HEK293 (cell line): ENCODE measurements around the gene RHEB.

Experiments used
- CTCF ChIA-PET: fragments of 350-600 bp; formaldehyde crosslinking; extraction: SDS; loops from one replicate; lab custom pipeline; 2021; ENCODE audit warnings: antibody characterized with exemption; lab: Yijun Ruan, JAX
- POLR2A ChIA-PET: fragments of 300-600 bp; formaldehyde crosslinking; extraction: SDS; loops from one replicate; lab custom pipeline; 2020; ENCODE audit warnings: antibody characterized with exemption, inconsistent platforms; lab: Yijun Ruan, JAX
- H3K27ac ChIP-seq: fragments of 200-500 bp; sonication (Bioruptor generic); 2 replicates; pipeline ENCODE4 v1.5.1; 2014; ENCODE audit warnings: low read depth, low read length, control low read depth, inconsistent platforms; ENCODE audit errors: extremely low read depth
- H3K36me3 ChIP-seq, 2 experiments: fragments of 200-500 bp in 1 of 2; sonication (Bioruptor generic) in 1 of 2; 1 replicate in 1 of 2; 2 replicates in 1 of 2; pipeline ENCODE4 v1.5.1; 2014 to 2017; ENCODE audit warnings: inconsistent platforms in 2 of 2, low read length in 2 of 2; ENCODE audit not compliant: control insufficient read depth in 2 of 2, insufficient read depth in 1 of 2
- H3K4me1 ChIP-seq: fragments of 200-500 bp; sonication (Bioruptor generic); 2 replicates; pipeline ENCODE4 v1.5.1; 2014; ENCODE audit warnings: mild to moderate bottlenecking, low read length, inconsistent platforms; ENCODE audit not compliant: control insufficient read depth, insufficient read depth
- H3K4me3 ChIP-seq: 2 replicates; pipeline ENCODE4 v1.5.1; 2011; ENCODE audit warnings: low read depth, mild to moderate bottlenecking, control low read depth, low read length, moderate library complexity
- H3K9me3 ChIP-seq: fragments of 200-500 bp; sonication (Bioruptor generic); 2 replicates; pipeline ENCODE4 v1.5.1; 2014; ENCODE audit warnings: low read depth, low read length, inconsistent platforms; ENCODE audit not compliant: control insufficient read depth, insufficient read depth
- BCL11A ChIP-seq: fragments of 450-650 bp; formaldehyde crosslinking; IDR thresholded peaks from 2 replicates; pipeline ENCODE4 v1.5.1; 2016; ENCODE audit warnings: low read depth, missing biosample characterization, missing genetic modification characterization
- KLF17 ChIP-seq: fragments of 450-650 bp; formaldehyde crosslinking; IDR thresholded peaks from 2 replicates; pipeline ENCODE4 v1.5.1; 2016; ENCODE audit warnings: missing biosample characterization, missing genetic modification characterization
- OSR2 ChIP-seq: fragments of 450-650 bp; formaldehyde crosslinking; IDR thresholded peaks from 2 replicates; pipeline ENCODE4 v1.5.1; 2016; ENCODE audit warnings: missing biosample characterization, missing genetic modification characterization
- PRDM1 ChIP-seq: fragments of 450-650 bp; formaldehyde crosslinking; IDR thresholded peaks from 2 replicates; pipeline ENCODE4; 2016; ENCODE audit warnings: missing biosample characterization, missing genetic modification characterization
- PRDM4 ChIP-seq: fragments of 450-650 bp; formaldehyde crosslinking; IDR thresholded peaks from 2 replicates; pipeline ENCODE4 v1.5.1; 2017; ENCODE audit warnings: missing biosample characterization, missing genetic modification characterization
- SP2 ChIP-seq: fragments of 450-650 bp; formaldehyde crosslinking; IDR thresholded peaks from 2 replicates; pipeline ENCODE4 v1.5.1; 2016; ENCODE audit warnings: missing biosample characterization, missing genetic modification characterization
- WT1 ChIP-seq: fragments of 450-650 bp; formaldehyde crosslinking; IDR thresholded peaks from 2 replicates; pipeline ENCODE4 v1.5.1; 2016; ENCODE audit warnings: missing biosample characterization, missing genetic modification characterization
- ZBTB20 ChIP-seq: fragments of 450-650 bp; formaldehyde crosslinking; IDR thresholded peaks from 2 replicates; pipeline ENCODE4 v1.5.1; 2016; ENCODE audit warnings: missing biosample characterization, missing genetic modification characterization
- ZNF112 ChIP-seq: fragments of 450-650 bp; formaldehyde crosslinking; IDR thresholded peaks from 2 replicates; pipeline ENCODE4 v1.5.0; 2017; ENCODE audit warnings: missing biosample characterization, missing genetic modification characterization
- ZNF132 ChIP-seq: fragments of 450-650 bp; formaldehyde crosslinking; IDR thresholded peaks from 2 replicates; pipeline ENCODE4 v1.5.1; 2017; ENCODE audit warnings: missing biosample characterization, missing genetic modification characterization, borderline replicate concordance
- ZNF169 ChIP-seq: fragments of 450-650 bp; formaldehyde crosslinking; IDR thresholded peaks from 2 replicates; pipeline ENCODE4 v1.5.1; 2016; ENCODE audit warnings: missing biosample characterization, missing genetic modification characterization
- ZNF18 ChIP-seq: fragments of 450-650 bp; formaldehyde crosslinking; IDR thresholded peaks from 2 replicates; pipeline ENCODE4 v1.5.1; 2016; ENCODE audit warnings: missing biosample characterization, missing genetic modification characterization
- ZNF19 ChIP-seq: fragments of 450-650 bp; formaldehyde crosslinking; IDR thresholded peaks from 2 replicates; pipeline ENCODE4; 2016; ENCODE audit warnings: missing biosample characterization, missing genetic modification characterization, low read depth
- ZNF2 ChIP-seq: fragments of 450-650 bp; formaldehyde crosslinking; IDR thresholded peaks from 2 replicates; pipeline ENCODE4 v1.5.1; 2016; ENCODE audit warnings: missing biosample characterization, missing genetic modification characterization
- ZNF354C ChIP-seq: fragments of 450-650 bp; formaldehyde crosslinking; IDR thresholded peaks from 2 replicates; pipeline ENCODE4 v1.5.1; 2016; ENCODE audit warnings: missing biosample characterization, missing genetic modification characterization, low read depth, borderline replicate concordance
- ZNF488 ChIP-seq: fragments of 450-650 bp; formaldehyde crosslinking; IDR thresholded peaks from 2 replicates; pipeline ENCODE4 v1.5.1; 2016; ENCODE audit warnings: missing biosample characterization, missing genetic modification characterization
- ZNF548 ChIP-seq: fragments of 450-650 bp; formaldehyde crosslinking; IDR thresholded peaks from 2 replicates; pipeline ENCODE4 v1.5.1; 2016; ENCODE audit warnings: missing biosample characterization, missing genetic modification characterization
- ZNF843 ChIP-seq: fragments of 450-650 bp; formaldehyde crosslinking; IDR thresholded peaks from 2 replicates; pipeline ENCODE4 v1.5.1; 2016; ENCODE audit warnings: missing biosample characterization, missing genetic modification characterization
- TF ChIP-seq, protein P1 (sequence below): fragments of 450-650 bp; formaldehyde crosslinking; conservative IDR thresholded peaks from 2 replicates; pipeline ENCODE4 v1.5.1; 2016; ENCODE audit warnings: low read depth, missing biosample characterization, missing genetic modification characterization
- TF ChIP-seq, protein P2 (sequence below): fragments of 450-650 bp; IDR thresholded peaks from 2 replicates; pipeline ENCODE4 v1.5.1; 2018; ENCODE audit warnings: missing biosample characterization, missing genetic modification characterization

RHEB gene

DNA sequence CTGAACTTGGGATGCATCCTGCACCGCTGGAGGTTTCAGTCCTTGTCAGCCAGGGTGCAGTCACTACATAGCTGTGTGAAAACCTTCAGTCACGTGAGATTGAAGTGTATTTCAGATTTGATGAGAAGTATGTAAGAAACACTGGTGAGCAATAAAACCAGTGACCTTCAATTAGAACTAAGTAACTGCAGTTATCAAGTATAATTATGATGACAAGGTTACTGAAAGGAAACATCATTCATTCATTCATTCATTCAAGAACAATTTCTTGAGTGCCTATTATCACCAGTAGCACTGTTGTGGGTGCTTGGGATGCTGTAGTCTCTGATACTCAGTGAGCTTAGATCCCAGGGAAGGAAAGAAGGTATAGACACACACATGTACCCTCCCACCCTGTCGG lies 33.6 kb downstream of the RHEB start:
- Histone ChIP-seq H3K36me3 (peaks cover 7 to 94% of the 10 kb centered on the region in 2 experiments), H3K4me1 (no peaks in the 10 kb centered on the region), H3K27ac (no peak overlapping the region), H3K9me3 (no peaks in the 10 kb centered on the region), H3K4me3 (no peak overlapping the region)
- CTCF ChIA-PET, result interaction anchor here (0.7 to 1.2 kb wide), 2 partner anchors 12 to 136 kb away, joined by 3 read pairs; no protein-coding TSS in a partner anchor
- POLR2A ChIA-PET, result interaction anchor here (0.6 kb wide), 1 partner anchor 120 kb away, joined by 3 read pairs; no protein-coding TSS in a partner anchor
- TF ChIP-seq SP2 (tag by site-specific recombination), result no peak
- TF ChIP-seq ZNF132, result no peak
- no peak for TF ChIP-seq ZBTB20
- no peak for TF ChIP-seq BCL11A (tag by site-specific recombination)
- no peak for TF ChIP-seq ZNF19 (tag by site-specific recombination)
- no peak for TF ChIP-seq OSR2 (tag by site-specific recombination)
- no peak for TF ChIP-seq ZNF548 (tag by site-specific recombination)
- no peak for TF ChIP-seq ZNF843 (tag by site-specific recombination)
- TF ChIP-seq, protein P1, sequence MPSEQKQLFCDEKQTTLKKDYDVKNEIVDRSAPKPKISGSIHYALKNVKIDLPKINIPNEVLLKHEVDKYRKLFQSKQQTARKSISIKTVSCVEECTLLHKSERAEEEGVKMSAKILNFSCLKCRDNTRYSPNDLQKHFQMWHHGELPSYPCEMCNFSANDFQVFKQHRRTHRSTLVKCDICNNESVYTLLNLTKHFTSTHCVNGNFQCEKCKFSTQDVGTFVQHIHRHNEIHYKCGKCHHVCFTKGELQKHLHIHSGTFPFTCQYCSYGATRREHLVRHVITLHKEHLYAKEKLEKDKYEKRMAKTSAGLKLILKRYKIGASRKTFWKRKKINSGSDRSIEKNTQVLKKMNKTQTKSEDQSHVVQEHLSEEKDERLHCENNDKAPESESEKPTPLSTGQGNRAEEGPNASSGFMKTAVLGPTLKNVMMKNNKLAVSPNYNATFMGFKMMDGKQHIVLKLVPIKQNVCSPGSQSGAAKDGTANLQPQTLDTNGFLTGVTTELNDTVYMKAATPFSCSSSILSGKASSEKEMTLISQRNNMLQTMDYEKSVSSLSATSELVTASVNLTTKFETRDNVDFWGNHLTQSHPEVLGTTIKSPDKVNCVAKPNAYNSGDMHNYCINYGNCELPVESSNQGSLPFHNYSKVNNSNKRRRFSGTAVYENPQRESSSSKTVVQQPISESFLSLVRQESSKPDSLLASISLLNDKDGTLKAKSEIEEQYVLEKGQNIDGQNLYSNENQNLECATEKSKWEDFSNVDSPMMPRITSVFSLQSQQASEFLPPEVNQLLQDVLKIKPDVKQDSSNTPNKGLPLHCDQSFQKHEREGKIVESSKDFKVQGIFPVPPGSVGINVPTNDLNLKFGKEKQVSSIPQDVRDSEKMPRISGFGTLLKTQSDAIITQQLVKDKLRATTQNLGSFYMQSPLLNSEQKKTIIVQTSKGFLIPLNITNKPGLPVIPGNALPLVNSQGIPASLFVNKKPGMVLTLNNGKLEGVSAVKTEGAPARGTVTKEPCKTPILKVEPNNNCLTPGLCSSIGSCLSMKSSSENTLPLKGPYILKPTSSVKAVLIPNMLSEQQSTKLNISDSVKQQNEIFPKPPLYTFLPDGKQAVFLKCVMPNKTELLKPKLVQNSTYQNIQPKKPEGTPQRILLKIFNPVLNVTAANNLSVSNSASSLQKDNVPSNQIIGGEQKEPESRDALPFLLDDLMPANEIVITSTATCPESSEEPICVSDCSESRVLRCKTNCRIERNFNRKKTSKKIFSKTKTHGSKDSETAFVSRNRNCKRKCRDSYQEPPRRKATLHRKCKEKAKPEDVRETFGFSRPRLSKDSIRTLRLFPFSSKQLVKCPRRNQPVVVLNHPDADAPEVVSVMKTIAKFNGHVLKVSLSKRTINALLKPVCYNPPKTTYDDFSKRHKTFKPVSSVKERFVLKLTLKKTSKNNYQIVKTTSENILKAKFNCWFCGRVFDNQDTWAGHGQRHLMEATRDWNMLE (tag by site-specific recombination), result no peak
- no peak for TF ChIP-seq ZNF18 (tag by site-specific recombination)
- TF ChIP-seq PRDM1 (tag by site-specific recombination), result no peak
- no peak for TF ChIP-seq ZNF169 (tag by site-specific recombination)
- no peak for TF ChIP-seq KLF17 (tag by site-specific recombination)
- no peak for TF ChIP-seq ZNF112 (tag by site-specific recombination)
- TF ChIP-seq PRDM4 (tag by site-specific recombination), result no peak
- no peak for TF ChIP-seq ZNF2 (tag by site-specific recombination)
- TF ChIP-seq WT1 (tag by site-specific recombination), result no peak
- TF ChIP-seq, protein P2, sequence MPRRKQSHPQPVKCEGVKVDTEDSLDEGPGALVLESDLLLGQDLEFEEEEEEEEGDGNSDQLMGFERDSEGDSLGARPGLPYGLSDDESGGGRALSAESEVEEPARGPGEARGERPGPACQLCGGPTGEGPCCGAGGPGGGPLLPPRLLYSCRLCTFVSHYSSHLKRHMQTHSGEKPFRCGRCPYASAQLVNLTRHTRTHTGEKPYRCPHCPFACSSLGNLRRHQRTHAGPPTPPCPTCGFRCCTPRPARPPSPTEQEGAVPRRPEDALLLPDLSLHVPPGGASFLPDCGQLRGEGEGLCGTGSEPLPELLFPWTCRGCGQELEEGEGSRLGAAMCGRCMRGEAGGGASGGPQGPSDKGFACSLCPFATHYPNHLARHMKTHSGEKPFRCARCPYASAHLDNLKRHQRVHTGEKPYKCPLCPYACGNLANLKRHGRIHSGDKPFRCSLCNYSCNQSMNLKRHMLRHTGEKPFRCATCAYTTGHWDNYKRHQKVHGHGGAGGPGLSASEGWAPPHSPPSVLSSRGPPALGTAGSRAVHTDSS (tag by site-specific recombination), result no peak
- TF ChIP-seq ZNF488 (tag by site-specific recombination), result no peak
- no peak for TF ChIP-seq ZNF354C (tag by site-specific recombination)
